ENCODE results near the gene TBX20. TPM values are rescaled to one million over a fixed set of nuclear protein-coding genes. Genes with fewer than 3 reads are reported as not detected.
"Not testable (repeated sequence)": the region's sequence is repeated elsewhere in the genome, so short reads cannot be mapped to it uniquely, and the experiment has no call there.

The TBX20 gene
- total RNA-seq, 1 donor from 2014 or later: 1.0 TPM

- H3K27me3 ChIP-seq (ENCODE audit: control insufficient read depth, insufficient read depth, low read length); H3K4me3 ChIP-seq (ENCODE audit: low read depth, low read length); DNase-seq (ENCODE audit: low read depth): not testable (repeated sequence)
Measured at GRCh38 chr7:35228496-35229051, 25.3 kb downstream of the TBX20 start.

DNA sequence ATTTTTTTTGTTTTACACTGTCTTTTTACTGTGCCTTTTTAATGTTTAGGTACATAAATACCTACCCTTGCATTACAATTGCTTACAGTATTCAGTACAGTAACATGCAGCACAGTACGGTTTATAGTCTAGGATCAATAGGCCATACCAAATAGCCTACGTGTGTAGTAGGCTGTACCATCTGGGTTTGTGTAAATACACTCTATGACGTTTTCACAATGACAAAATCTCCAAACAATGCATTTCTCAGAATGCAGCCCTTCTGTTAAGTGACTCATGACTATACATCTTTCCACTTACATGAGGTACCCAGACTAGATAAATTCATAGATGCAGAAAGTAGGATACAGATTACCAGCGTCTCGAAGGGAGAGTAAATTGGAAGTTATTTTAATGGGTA lies 26.5 kb downstream of the TBX20 start:
- not testable (repeated sequence) for H3K4me3 ChIP-seq (ENCODE audit: low read depth, low read length); H3K36me3 ChIP-seq (ENCODE audit: control insufficient read depth, insufficient read depth, low read length); DNase-seq (ENCODE audit: low read depth); H3K27me3 ChIP-seq (ENCODE audit: control insufficient read depth, insufficient read depth, low read length)

More at GRCh38 chr7:35228496-35229051, 25.3 kb downstream of the TBX20 start:
- not testable (repeated sequence) for H3K36me3 ChIP-seq (ENCODE audit: control insufficient read depth, insufficient read depth, low read length)

GRCh38 chr7:35222445-35222844 lies 31.5 kb downstream of the TBX20 start:
- not testable (repeated sequence) for H3K27me3 ChIP-seq (ENCODE audit: control insufficient read depth, insufficient read depth, low read length); H3K36me3 ChIP-seq (ENCODE audit: control insufficient read depth, insufficient read depth, low read length); H3K4me3 ChIP-seq (ENCODE audit: low read depth, low read length); DNase-seq (ENCODE audit: low read depth)

DNA sequence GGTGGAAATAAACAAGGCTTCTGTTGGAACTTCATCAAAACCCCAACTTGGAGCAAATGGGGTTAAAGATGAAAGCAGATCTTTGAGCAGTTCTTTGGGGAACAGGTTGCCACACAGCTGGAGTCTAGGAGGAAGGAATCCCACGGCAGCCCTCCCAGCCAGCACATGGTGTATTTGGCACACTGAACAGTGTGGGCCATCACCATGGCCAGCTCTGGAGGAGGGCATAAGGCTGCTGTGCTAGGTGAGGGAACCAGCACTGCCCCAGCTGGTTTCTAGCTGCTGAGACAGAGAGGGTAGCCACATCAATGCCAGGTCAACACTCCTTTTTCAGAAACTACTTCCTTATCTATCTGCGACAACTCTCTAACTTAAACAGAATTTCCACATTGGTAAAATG lies 33.7 kb downstream of the TBX20 start:
- not testable (repeated sequence) for H3K27me3 ChIP-seq (ENCODE audit: control insufficient read depth, insufficient read depth, low read length); H3K4me3 ChIP-seq (ENCODE audit: low read depth, low read length); H3K36me3 ChIP-seq (ENCODE audit: control insufficient read depth, insufficient read depth, low read length); DNase-seq (ENCODE audit: low read depth)

DNA sequence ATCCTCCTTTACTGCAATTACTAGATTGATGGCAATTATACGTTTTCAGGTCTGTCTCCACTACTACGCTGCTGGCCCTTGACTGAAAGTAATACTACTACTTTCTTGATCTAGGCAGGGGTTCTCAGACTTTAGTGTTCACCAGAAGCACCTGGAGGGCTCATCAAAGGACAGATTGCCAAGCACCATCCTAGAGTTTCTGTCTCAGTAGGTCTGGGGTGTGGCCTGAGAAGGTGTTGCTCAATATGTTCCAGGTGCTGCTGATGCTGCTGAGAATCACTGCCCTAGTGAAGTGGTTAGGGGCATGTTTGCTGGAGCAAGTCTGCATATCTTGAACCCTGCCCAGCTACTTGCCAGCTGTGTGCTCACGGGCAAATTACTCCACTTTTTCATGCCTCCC lies 37.9 kb downstream of the TBX20 start:
- DNase-seq (ENCODE audit: low read depth); H3K4me3 ChIP-seq (ENCODE audit: low read depth, low read length); H3K36me3 ChIP-seq (ENCODE audit: control insufficient read depth, insufficient read depth, low read length); H3K27me3 ChIP-seq (ENCODE audit: control insufficient read depth, insufficient read depth, low read length): not testable (repeated sequence)

GRCh38 chr7:35215063-35215462 lies 38.8 kb downstream of the TBX20 start:
- H3K27me3 ChIP-seq (ENCODE audit: control insufficient read depth, insufficient read depth, low read length); DNase-seq (ENCODE audit: low read depth): not testable (repeated sequence)

DNA sequence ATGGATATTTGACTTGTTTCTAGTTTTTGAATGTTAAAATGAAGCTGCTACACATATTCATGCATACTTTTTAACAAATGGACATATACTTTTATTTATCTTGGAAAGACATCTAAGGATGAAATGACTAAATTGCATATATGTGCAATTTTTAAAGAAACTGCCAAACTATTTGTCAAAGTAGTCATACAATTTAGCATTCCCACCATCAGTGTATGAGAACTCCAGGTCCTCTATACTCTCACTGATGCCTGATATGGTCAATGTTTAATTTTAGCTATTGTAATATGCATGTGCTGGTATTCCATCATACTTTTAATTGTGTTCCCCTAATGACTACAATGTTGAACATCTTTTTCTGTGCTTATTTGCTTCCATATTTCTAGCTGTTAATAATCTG lies 47.0 kb downstream of the TBX20 start:
- H3K4me3 ChIP-seq (ENCODE audit: low read depth, low read length); H3K36me3 ChIP-seq (ENCODE audit: control insufficient read depth, insufficient read depth, low read length); DNase-seq (ENCODE audit: low read depth); H3K27me3 ChIP-seq (ENCODE audit: control insufficient read depth, insufficient read depth, low read length): not testable (repeated sequence)

More at GRCh38 chr7:35215063-35215462, 38.8 kb downstream of the TBX20 start:
- not testable (repeated sequence) for H3K4me3 ChIP-seq (ENCODE audit: low read depth, low read length); H3K36me3 ChIP-seq (ENCODE audit: control insufficient read depth, insufficient read depth, low read length)

GRCh38 chr7:35204850-35205249 lies 49.0 kb downstream of the TBX20 start:
- DNase-seq (ENCODE audit: low read depth); H3K27me3 ChIP-seq (ENCODE audit: control insufficient read depth, insufficient read depth, low read length); H3K36me3 ChIP-seq (ENCODE audit: control insufficient read depth, insufficient read depth, low read length); H3K4me3 ChIP-seq (ENCODE audit: low read depth, low read length): not testable (repeated sequence)

GRCh38 chr7:35204031-35204430 lies 49.9 kb downstream of the TBX20 start:
- H3K36me3 ChIP-seq (ENCODE audit: control insufficient read depth, insufficient read depth, low read length); DNase-seq (ENCODE audit: low read depth); H3K27me3 ChIP-seq (ENCODE audit: control insufficient read depth, insufficient read depth, low read length): not testable (repeated sequence)

GRCh38 chr7:35202353-35202752 lies 51.5 kb downstream of the TBX20 start:
- H3K36me3 ChIP-seq (ENCODE audit: control insufficient read depth, insufficient read depth, low read length); H3K4me3 ChIP-seq (ENCODE audit: low read depth, low read length); DNase-seq (ENCODE audit: low read depth); H3K27me3 ChIP-seq (ENCODE audit: control insufficient read depth, insufficient read depth, low read length): not testable (repeated sequence)

More at GRCh38 chr7:35204031-35204430, 49.9 kb downstream of the TBX20 start:
- H3K4me3 ChIP-seq (ENCODE audit: low read depth, low read length): not testable (repeated sequence)

DNA sequence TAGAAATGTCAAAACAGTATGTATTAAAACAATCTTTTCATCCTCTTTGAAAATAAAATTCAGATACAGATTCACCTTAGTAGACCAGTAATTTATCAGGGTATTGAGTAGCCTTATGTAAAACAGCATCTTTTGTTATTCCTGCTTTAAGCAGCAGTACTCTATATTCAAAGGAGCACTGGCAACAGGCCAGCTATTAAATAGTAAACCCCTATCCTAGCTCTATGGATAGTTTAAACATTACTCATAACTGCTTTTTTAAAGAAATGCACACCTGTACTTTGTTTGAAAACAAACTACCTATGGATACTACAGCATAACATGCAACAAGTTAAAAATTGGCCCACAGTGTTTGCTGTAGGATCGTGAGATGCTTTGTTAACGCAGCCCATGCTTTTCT lies 53.7 kb downstream of the TBX20 start:
- H3K4me3 ChIP-seq (ENCODE audit: low read depth, low read length); H3K36me3 ChIP-seq (ENCODE audit: control insufficient read depth, insufficient read depth, low read length); DNase-seq (ENCODE audit: low read depth); H3K27me3 ChIP-seq (ENCODE audit: control insufficient read depth, insufficient read depth, low read length): not testable (repeated sequence)

DNA sequence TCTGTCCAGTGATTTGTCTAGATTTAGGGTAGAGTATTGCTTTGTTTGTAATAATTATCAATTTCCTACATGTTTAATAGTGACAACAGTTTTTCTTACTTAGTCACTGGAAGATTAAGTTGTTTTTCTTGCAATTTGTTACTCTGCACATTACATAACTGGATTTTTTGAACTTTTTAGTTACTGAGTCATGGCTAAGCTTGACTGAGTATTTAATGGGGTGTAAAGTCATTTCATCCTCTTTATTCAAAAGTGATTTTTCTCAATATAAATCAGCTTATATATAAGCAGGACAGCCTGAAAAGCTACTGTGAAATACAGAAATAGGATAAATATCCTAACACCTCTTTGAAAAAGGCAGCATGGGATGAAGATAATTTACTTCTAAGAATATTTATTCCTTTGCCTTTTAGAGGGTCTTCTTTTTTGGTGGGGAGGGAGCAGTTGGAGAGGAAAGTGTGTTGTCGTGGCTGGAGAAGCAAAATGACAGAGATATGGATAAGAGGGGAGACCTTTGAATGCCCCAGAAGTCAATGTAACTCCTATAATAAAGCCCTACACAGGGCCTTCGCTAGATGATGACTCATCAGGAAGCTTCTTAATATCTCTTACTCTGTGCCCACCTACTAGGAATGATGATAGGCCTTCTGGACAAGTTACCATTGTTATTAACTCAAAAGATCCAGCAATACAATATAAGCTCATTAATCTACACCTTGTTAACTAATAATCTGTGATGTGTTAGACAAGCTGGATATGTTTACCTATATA lies 55.3 kb downstream of the TBX20 start:
- peak; percentile 49 for DNase-seq (ENCODE audit: low read depth)
- H3K27me3 ChIP-seq (ENCODE audit: control insufficient read depth, insufficient read depth, low read length); H3K4me3 ChIP-seq (ENCODE audit: low read depth, low read length); H3K36me3 ChIP-seq (ENCODE audit: control insufficient read depth, insufficient read depth, low read length): not testable (repeated sequence)

DNA sequence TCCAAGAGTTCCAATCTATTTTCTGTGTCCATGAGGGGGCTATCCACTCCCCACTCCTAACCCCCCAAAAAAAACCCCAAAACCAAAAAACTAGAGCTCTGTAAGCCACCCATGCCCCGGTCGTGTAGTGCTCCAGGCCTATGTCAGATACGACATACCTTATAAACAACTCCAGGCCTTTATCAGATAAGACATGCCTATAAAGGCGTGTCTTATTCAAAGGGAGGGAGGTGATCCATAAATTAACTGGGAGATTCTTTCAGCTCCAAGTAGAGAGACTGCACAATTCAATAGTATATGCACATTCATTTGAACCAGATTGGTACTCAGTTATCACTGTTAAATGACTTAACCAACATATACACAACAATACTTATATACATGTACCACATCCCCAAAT lies 62.3 kb downstream of the TBX20 start:
- not testable (repeated sequence) for H3K27me3 ChIP-seq (ENCODE audit: control insufficient read depth, insufficient read depth, low read length); H3K36me3 ChIP-seq (ENCODE audit: control insufficient read depth, insufficient read depth, low read length); H3K4me3 ChIP-seq (ENCODE audit: low read depth, low read length); DNase-seq (ENCODE audit: low read depth)

DNA sequence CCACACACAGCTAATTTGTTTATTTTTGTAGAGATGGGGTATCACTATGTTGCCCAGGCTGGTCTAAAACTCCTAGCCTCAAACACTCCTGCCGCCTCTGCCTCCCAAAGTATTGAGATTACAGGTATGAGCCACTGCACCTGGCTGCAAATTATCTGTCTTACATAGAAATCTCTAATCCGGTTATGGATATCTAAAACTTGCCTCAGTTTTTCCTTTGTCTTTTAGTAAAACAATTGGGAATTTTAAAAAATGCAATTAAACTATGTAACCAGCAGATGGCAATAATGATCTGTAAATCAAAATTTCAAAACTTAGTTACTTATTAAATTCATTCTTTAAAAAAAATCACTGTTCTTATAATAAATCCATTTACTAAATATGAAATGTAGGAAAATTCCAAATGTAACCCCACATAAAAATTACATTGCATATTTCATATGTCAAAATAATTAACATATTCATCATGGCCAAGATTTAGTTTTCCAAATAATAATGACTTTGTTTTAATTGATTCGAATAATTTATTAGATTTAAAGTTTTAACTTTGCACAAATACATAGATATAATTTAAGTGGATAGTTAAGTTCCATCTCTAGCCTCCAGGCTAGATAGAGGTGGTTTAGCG lies 63.6 kb downstream of the TBX20 start:
- H3K36me3 ChIP-seq (ENCODE audit: control insufficient read depth, insufficient read depth, low read length); H3K27me3 ChIP-seq (ENCODE audit: control insufficient read depth, insufficient read depth, low read length); DNase-seq (ENCODE audit: low read depth); H3K4me3 ChIP-seq (ENCODE audit: low read depth, low read length): not testable (repeated sequence)

GRCh38 chr7:35186751-35187150 lies 67.1 kb downstream of the TBX20 start:
- peak overlapping the region; percentile 64 for H3K4me3 ChIP-seq (ENCODE audit: low read depth, low read length)
- not testable (repeated sequence) for H3K27me3 ChIP-seq (ENCODE audit: control insufficient read depth, insufficient read depth, low read length); H3K36me3 ChIP-seq (ENCODE audit: control insufficient read depth, insufficient read depth, low read length)
- peak; percentile 32 for DNase-seq (ENCODE audit: low read depth)
